Omental fat pad (tissue), 4 donors: ENCODE data around the gene CORIN. TPM values are rescaled to one million over a fixed set of nuclear protein-coding genes. Genes with fewer than 3 reads are reported as not detected.

ENCODE experiments used
- ATAC-seq: fragments of 150-250 bp; one replicate; pipeline ENCODE4 v1.9.1; 2016; ENCODE audit warnings: mild to moderate bottlenecking, moderate library complexity; ENCODE audit not compliant: low FRiP score
- DNase-seq: peaks from one replicate; pipeline ENCODE4 v3.0.0-alpha.2; 2019; ENCODE audit warnings: low spot score
- CTCF ChIP-seq, 3 donors: fragments of 450-650 bp; IDR thresholded peaks; one replicate each; pipeline ENCODE4 v1.5.1; 2016 to 2017; ENCODE audit warnings: antibody characterized with exemption in 3 of 3, mild to moderate bottlenecking in 3 of 3, moderate library complexity in 2 of 3
- total RNA-seq, 4 donors: library from RNA; depleted of rRNA; stranded (reverse); fragments of >200 nt; gene quantifications; one replicate each; pipeline ENCODE4 v1.1.0, GENCODE V29; 2016

CORIN gene
- total RNA-seq, 4 donors from 2014 or later = 0.28 to 0.48 TPM; not detected in 2

GRCh38 chr4:47824840-47825239 is 13.0 kb downstream of the CORIN start:
- ATAC-seq = no peak
- DNase-seq = no peak
- no peak for TF ChIP-seq CTCF (IDR thresholded peaks at IDR 0.05)

DNA sequence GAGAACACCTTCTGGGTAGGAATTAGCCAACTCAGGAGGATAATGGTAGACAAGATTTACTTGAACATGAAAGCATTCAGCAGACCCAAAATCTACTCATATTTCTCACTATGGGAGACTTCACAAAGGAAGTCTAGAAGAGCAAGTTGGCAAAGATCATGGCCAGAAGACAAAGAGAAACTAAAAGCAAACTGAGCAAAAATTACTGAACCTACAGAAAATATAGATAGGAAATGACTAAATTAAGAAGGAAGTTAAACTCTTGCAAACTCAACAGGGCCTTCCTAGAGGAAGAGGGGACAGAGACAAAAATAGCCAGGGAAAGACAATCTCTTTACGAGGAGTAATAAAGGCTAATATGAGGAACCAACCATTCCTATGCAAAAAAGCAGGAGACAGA is 18.7 kb downstream of the CORIN start:
- ATAC-seq (no peak), DNase-seq (no peak)
- no peak for TF ChIP-seq CTCF (IDR thresholded peaks at IDR 0.05)

GRCh38 chr4:47817275-47817674 is 20.6 kb downstream of the CORIN start:
- ATAC-seq = no peak
- no peak for DNase-seq
- no peak for TF ChIP-seq CTCF (IDR thresholded peaks at IDR 0.05)

GRCh38 chr4:47816748-47817147 is 21.1 kb downstream of the CORIN start:
- DNase-seq = no peak
- no peak for TF ChIP-seq CTCF (IDR thresholded peaks at IDR 0.05)
- ATAC-seq = no peak

DNA sequence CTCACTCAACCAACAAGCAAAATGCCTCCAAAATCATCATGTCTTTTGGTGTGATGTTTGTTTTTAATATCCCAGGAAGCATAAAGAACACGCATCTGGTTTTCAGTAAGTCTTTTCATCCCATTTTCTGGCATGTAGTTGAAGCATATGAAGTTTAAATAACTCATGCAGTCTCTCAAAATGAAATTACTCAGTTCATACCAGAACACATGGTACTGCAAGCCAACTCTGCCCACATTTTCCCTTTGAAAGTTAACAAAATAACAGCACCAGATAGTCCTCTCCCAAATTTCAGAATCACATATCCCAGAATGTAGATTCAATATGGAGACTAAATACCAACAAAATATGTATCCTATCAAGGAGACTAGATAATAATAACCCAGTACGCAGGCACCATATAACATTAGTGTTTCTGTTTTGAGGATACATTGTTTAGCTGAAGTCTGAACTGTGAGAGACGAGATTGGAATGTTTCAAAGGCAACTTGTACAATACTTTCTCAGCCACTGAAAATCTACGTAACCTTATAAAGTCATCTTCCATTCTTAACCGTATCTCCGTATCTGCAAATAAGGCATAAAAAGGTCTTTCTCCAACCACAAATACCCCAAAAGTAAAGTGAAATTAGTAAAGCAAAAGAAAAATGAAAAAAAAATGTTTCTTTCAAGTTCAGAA is 23.1 kb downstream of the CORIN start:
- no peak for ATAC-seq
- no peak for DNase-seq
- TF ChIP-seq CTCF (IDR thresholded peaks at IDR 0.05) = no peak

DNA sequence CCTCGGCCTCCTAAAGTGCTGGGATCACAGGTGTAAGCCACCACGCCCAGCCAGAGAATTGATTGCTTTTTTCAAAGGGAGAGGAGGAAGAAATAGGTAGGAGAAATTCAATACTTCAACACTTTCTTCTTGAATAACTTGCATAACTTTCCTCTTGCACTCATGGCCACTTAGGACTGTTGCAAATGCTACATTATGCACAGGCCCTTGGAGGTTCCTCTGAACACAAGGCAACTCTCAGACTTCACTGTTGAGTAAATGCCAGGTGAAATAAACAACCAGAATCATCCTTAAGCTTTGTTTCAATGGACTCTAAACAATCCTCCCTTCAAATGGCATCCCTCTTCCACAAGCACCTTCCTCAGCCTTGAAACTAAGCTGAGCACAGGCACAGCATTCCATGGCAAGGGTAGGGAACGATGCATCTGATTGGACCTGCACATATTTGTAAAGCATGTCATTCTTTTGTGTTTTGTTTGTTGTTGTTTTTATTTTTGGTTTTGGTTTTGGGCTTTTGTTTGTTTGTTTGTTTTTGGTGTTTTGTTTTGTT is 28.1 kb downstream of the CORIN start:
- DNase-seq (no peak), ATAC-seq (no peak)
- TF ChIP-seq CTCF (IDR thresholded peaks at IDR 0.05) = no peak

DNA sequence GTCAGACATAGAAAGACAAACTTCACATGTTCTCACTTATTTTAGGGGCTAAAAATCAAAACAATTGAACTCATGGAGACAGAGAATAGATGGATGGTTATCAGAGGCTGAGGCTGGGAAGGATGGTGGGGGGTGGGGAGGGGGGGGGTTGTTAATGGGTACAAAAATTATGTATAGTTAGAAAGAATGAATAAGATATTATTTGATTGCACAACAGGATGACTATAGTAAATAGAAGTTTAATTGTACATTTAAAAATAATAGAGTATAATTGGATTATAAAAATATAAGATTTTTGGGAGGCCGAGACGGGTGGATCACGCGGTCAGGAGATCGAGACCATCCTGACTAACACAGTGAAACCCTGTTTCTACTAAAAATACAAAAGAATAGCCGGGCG is 33.3 kb downstream of the CORIN start:
- no peak for DNase-seq
- no peak for ATAC-seq
- TF ChIP-seq CTCF (IDR thresholded peaks at IDR 0.05) = no peak
